ENCODE measurements around the gene NPR3.

GRCh38 chr5:32777733-32778132 lies 66.6 kb downstream of the NPR3 start:
- TF ChIP-seq CTCF (IDR thresholded peaks at IDR 0.05; ENCODE audit: insufficient read depth, low read depth, low read length) (no peak), EZH2 (IDR thresholded peaks at IDR 0.05; ENCODE audit: insufficient read depth, low read length) (no peak)

All from astrocyte (in vitro differentiated cells and primary cell).